GM19467 (cell line): ENCODE results near the gene EFCAB6.

Experiments used
- ATAC-seq: cut with Tn5 transposase; IDR thresholded peaks from one replicate; pipeline ENCODE4 v1.9.1; 2021; ENCODE audit warnings: mild to moderate bottlenecking, moderate library complexity; ENCODE audit not compliant: unreplicated experiment

Gene EFCAB6

GRCh38 chr22:43819421-43819921 lies 7.4 kb upstream of the EFCAB6 start:
- no peak for ATAC-seq

- ATAC-seq = no peak
Observed at GRCh38 chr22:43818981-43819380, 6.9 kb upstream of the EFCAB6 start.

DNA sequence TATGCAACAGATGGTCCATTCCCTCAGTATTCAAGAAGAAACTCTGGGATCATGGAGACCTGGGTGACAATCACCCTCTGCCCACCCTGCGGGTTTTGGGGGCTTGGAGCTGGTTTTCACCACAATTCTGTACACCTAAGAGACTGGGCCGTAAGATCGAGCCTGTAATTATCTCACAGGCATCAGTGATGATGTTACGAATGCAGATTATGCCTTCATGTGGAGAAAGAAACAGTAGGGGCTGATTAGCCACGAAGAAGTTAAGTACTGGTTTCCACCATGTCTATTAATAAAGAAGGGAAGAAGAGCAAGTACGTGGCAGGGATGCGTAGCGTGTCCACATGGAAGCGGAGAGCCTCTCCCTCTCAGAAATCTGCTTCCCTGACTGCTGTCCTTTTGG lies 5.3 kb upstream of the EFCAB6 start:
- ATAC-seq = no peak

- ATAC-seq = no peak
Observed at GRCh38 chr22:43814264-43814663, 2.2 kb upstream of the EFCAB6 start.

- no peak for ATAC-seq
Observed at GRCh38 chr22:43812890-43813289, 785 bp upstream of the EFCAB6 start.

DNA sequence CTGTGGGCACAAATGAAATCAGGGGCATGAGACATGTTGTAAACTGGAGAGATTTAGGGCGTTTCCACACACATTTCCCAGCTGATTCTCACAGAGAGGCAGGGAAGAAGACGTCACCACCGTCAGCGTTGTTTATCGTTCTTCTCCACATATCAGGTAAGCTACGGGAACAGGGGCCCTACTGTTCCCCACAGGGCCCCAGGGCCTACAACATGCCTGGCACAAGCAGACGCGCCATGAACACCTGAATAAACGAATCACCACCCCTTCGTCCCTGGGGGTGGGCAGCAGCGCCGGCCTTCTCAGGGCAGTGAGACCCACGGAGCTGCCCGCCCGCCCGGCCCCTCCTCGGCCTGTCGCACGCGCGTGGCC lies 342 bp downstream of the EFCAB6 start:
- ATAC-seq = no peak

- ATAC-seq = no peak
Observed at GRCh38 chr22:43802897-43803495, 9.1 kb downstream of the EFCAB6 start.

- ATAC-seq = no peak
Observed at GRCh38 chr22:43800970-43801369, 11.1 kb downstream of the EFCAB6 start.

DNA sequence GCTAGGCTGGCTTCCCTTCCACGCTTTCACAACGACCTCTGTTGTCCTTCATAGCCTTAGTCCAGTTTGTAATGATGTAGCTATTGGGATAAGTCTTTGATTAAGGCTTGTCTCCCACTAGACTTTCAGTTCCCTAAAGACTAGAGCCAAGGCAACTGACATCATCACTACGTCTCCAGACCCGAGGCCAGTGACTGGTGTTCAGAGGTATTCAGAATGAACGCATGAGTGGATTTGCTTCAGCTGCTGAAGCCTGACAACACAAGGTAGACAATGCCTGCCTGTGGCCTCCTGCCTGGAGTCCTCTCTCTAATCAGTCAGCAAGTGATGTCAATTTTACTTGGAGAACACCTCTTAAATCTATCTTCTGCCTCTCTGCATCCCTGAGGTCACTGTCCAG lies 13.6 kb downstream of the EFCAB6 start:
- no peak for ATAC-seq

DNA sequence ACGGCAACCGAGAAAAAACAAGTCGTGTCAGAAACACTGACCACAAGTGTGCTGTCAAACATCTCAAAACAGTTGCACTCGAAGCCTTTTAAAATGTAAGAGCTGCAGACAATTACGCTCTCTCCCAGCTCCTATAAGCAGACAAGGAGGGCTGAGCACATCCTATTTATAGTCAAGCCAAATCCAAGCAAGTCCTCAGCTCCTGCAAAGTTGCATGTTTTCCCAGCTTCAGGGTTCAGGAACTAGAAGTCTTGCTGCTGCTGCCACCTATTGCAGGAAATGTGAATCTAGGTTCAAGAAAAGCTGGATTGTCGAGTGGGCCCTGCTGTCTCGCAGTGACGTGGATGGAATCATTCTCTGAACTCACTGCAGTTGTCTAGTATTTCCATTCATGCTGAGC lies 15.5 kb downstream of the EFCAB6 start:
- ATAC-seq = no peak

- ATAC-seq = no peak
Observed at GRCh38 chr22:43795320-43795719, 16.8 kb downstream of the EFCAB6 start.

GRCh38 chr22:43792905-43793304 lies 19.2 kb downstream of the EFCAB6 start:
- no peak for ATAC-seq

DNA sequence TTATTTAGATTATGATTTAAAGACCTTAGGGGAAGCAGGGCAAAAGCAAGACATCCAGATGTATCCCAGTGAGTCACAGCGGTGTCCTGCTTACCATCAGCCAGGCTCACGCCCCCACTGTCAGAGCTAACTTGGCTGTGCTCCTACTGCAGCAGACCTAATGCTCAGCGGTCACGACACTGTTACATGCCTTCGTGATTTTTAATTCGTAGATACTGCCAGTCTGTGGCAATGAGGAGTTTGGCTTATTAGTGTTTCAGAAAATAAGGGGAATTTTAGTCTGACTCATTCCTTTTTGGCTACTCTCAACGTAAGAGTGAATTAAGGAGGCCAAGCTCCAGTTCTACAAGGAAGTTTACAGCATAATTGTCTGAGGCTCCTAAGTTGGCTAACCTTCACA lies 22.7 kb downstream of the EFCAB6 start:
- ATAC-seq = no peak

- ATAC-seq = no peak
Observed at GRCh38 chr22:43783777-43784176, 28.3 kb downstream of the EFCAB6 start.

GRCh38 chr22:43782448-43782847 lies 29.7 kb downstream of the EFCAB6 start:
- ATAC-seq = no peak

- ATAC-seq = no peak
Observed at GRCh38 chr22:43777286-43777685, 34.8 kb downstream of the EFCAB6 start.

DNA sequence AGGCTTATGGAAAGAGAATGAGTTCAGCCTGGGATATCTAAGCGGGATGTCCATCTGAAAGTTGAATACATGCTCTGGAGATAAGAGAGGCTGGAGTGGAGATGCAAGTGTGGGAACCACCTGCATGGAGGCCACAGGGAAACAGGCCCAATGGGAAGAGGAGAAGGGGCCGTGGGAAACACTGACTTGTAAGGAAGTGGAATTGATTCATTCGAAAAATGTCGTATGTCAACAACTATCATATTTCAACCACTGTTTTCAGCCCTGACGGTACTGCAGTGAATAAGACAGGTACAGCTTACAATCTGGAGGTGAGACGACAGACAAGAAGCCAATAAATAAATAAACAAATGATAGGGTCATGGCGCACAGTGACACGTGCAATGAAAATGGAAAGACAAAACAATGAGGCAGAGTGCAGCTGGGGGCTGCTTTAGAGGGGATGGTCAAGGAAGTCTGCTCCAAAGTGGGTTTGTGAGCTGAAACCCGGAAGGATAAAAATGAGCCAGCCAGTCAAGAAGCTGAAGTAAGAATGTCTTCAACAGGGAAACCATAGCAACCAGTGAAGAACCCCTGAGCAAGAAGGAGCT lies 35.9 kb downstream of the EFCAB6 start:
- ATAC-seq = no peak

DNA sequence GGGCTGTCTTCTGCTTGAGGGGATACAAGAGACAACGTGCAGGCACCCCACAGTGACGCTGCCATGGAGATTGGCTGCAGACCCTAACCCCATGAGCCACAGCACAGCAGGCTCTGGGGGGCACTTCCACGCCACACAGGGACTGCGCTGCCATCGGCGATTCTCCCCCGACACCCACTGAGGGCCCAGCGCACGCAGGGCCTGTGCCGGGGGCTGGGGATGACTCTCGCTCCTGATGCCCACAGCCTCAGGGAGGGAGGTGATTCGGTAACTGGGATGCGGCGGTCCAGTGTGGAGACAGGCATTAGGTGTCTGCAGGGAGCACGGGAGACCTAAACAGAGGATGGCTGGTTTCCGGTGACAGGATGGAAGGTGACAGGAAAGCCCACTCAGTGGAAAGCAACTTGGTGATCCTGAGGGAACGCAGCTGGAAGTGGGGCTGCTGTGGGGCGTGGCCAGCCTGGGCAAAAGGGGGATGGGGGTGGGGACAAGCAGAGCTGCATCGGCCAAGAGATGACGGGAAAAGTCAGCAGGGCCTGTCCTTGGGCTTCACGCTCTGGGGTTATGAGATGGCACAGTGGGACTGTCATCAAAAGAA lies 37.7 kb downstream of the EFCAB6 start:
- ATAC-seq = no peak

DNA sequence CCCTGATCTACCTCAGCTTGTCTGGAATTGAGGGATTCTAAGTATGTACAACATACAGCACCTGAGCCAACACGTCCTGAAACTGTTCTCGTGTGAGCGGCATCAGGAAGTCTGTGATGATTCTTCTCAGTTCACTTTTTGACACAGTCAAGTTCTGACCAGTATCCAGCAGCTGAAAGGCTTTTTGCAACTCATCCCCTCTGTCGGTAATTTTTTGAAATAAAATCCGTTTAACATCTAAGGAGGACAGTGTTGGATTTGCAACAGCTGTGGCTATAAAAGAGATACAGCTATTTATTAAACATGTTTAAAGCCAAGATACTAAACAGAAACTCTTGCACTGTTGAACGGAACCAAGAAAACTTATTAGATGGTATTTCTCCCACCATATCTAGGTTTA lies 39.3 kb downstream of the EFCAB6 start:
- no peak for ATAC-seq

DNA sequence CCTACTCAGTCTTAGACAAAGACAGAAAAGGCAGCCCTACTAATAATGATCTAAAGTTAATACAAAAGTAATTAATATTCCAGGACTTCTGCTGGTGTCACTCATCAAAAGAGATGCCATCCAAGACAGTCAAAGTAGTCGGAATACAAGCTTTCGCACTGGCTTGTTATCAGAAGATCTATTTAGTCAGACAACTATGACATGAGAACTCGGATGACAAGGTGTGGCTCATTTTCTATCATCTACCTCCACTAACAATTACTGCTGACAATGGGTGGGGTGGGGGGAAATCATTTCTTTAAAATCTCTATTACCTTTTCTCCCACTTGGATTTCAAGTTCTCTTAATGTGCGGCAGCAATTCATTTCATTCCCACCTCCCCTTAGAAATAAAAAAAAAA lies 56.7 kb downstream of the EFCAB6 start:
- no peak for ATAC-seq

DNA sequence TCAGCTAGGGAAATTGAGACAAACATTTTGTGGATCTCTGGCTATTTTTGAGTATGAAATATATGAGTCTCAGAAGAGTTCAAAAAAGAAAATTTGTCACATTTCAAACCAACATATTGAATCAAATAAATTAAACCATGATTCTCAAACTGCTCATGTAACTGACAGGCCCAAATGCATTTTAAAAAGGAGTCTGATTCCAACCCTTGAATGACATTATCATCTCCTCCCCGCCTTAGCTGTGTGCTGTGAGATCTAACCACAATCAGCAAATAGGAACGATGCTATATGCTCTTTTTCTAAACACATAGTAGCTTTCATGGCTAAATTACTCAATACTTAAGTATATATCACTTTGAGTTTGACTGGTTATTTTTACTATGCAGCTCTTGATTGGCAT lies 57.1 kb downstream of the EFCAB6 start:
- ATAC-seq = no peak

DNA sequence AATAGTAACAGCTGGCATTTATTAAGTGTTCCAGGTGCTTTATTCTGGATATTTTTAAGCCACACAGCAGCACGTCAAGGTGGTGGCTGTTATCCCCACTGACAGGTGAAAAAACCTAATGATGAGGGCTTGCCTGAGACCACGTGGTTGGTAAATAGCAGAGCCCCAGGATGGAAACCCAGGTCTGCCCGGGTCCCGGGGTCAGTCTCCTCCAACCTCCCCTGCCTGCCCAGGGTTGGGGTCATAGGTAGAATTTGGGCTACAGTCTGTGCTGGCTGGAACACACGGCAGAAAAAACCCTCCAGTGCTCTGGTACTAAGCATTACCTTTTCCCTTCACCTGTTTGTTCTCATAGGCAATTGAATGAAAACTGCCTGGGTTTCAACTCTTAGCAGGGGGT lies 57.9 kb downstream of the EFCAB6 start:
- no peak for ATAC-seq

GRCh38 chr22:43753688-43754087 lies 58.4 kb downstream of the EFCAB6 start:
- ATAC-seq = no peak
